IMR-90 (cell line): Measurements from ENCODE around the gene KLHL4. TPM values are rescaled to one million over a fixed set of nuclear protein-coding genes. Genes with fewer than 3 reads are reported as not detected.

Source experiments
- ATAC-seq: fragments of 200-7000 bp; cut with Tn5 transposase; 2 replicates; pipeline ENCODE4 v1.9.1; 2020; ENCODE audit warnings: low read depth, mild to moderate bottlenecking, moderate library complexity
- BruUV-seq: library from RNA; stranded (reverse); fragments of 400-500 nt; replicated peaks from 2 replicates; lab custom pipeline; 2021; lab: Mats Ljungman, UMichigan
- CTCF ChIA-PET: fragments of 300-600 bp; formaldehyde crosslinking; extraction: SDS; loops from one replicate; lab custom pipeline; 2021; ENCODE audit warnings: antibody characterized with exemption; lab: Yijun Ruan, JAX
- POLR2A ChIA-PET: fragments of 300-600 bp; sonication (Branson Sonifier 250); formaldehyde crosslinking; loops from one replicate; lab custom pipeline; 2022; ENCODE audit warnings: antibody characterized with exemption; ENCODE audit not compliant: unreplicated experiment; lab: Charles Lee
- DNase-seq: peaks from one replicate; pipeline ENCODE4 v3.0.0; 2013
- H2AFZ ChIP-seq: replicated peaks from 2 replicates; pipeline ENCODE3; 2013; ENCODE audit warnings: low read length, mild to moderate bottlenecking; ENCODE audit not compliant: poor library complexity
- H2AK5ac ChIP-seq: 2 replicates; pipeline ENCODE4 v1.6.1; 2013; ENCODE audit warnings: low read depth, low read length, inconsistent platforms
- H2AK9ac ChIP-seq: replicated peaks from 2 replicates; pipeline ENCODE3; 2013; ENCODE audit warnings: mild to moderate bottlenecking, low read depth, low read length, moderate library complexity; ENCODE audit not compliant: poor library complexity
- H2BK120ac ChIP-seq: 2 replicates; pipeline ENCODE4 v1.6.1; 2013; ENCODE audit warnings: low read depth, low read length, inconsistent platforms
- H2BK15ac ChIP-seq: 3 replicates; pipeline ENCODE4 v1.6.1; 2013; ENCODE audit warnings: low read depth, low read length, inconsistent platforms
- H2BK20ac ChIP-seq: 2 replicates; pipeline ENCODE4 v1.6.1; 2013; ENCODE audit warnings: low read depth, mild to moderate bottlenecking, inconsistent platforms, low read length, moderate library complexity
- H2BK5ac ChIP-seq: 2 replicates; pipeline ENCODE4 v1.6.1; 2013; ENCODE audit warnings: mild to moderate bottlenecking, low read depth, low read length, inconsistent platforms; ENCODE audit not compliant: poor library complexity, severe bottlenecking
- H3K14ac ChIP-seq: replicated peaks from 2 replicates; pipeline ENCODE4 v1.6.1; 2013; ENCODE audit warnings: low read depth, low read length, inconsistent platforms
- H3K18ac ChIP-seq: 2 replicates; pipeline ENCODE4 v1.6.1; 2013; ENCODE audit warnings: low read depth, low read length, control low read depth
- H3K23ac ChIP-seq: 2 replicates; pipeline ENCODE4 v1.6.1; 2013; ENCODE audit warnings: low read depth, low read length, inconsistent platforms
- H3K27ac ChIP-seq: 2 replicates; pipeline ENCODE4 v1.5.1; 2013; ENCODE audit warnings: mild to moderate bottlenecking, control low read depth, low read length; ENCODE audit not compliant: insufficient read depth
- H3K27me3 ChIP-seq: 2 replicates; pipeline ENCODE4 v1.6.1; 2013; ENCODE audit warnings: low read length; ENCODE audit not compliant: control insufficient read depth, insufficient read depth
- H3K36me3 ChIP-seq: 2 replicates; pipeline ENCODE4 v1.6.1; 2013; ENCODE audit warnings: low read length, mixed read lengths; ENCODE audit not compliant: control insufficient read depth, insufficient read depth
- H3K4ac ChIP-seq: 2 replicates; pipeline ENCODE4 v1.6.1; 2013; ENCODE audit warnings: low read depth, low read length, inconsistent platforms
- H3K4me1 ChIP-seq: 2 replicates; pipeline ENCODE4 v1.6.1; 2013; ENCODE audit warnings: low read length, mixed read lengths; ENCODE audit not compliant: control insufficient read depth, insufficient read depth
- H3K4me2 ChIP-seq: 2 replicates; pipeline ENCODE4 v1.6.1; 2013; ENCODE audit warnings: low read depth, mild to moderate bottlenecking, control low read depth, low read length, moderate library complexity
- H3K4me3 ChIP-seq: 2 replicates; pipeline ENCODE4 v1.5.1; 2013; ENCODE audit warnings: low read depth, mild to moderate bottlenecking, control low read depth, low read length, moderate library complexity; ENCODE audit not compliant: insufficient read depth
- H3K56ac ChIP-seq: 2 replicates; pipeline ENCODE4 v1.6.1; 2013; ENCODE audit warnings: low read length, inconsistent platforms; ENCODE audit not compliant: insufficient read depth; ENCODE audit errors: extremely low read depth
- H3K79me1 ChIP-seq, 2 experiments: 2 replicates each; pipeline ENCODE4 v1.6.1; 2013; ENCODE audit warnings: low read length in 2 of 2, inconsistent platforms in 1 of 2, low read depth in 1 of 2
- H3K9ac ChIP-seq: 2 replicates; pipeline ENCODE4 v1.6.1; 2013; ENCODE audit warnings: low read depth, low read length, control low read depth
- H3K9me1 ChIP-seq: 2 replicates; pipeline ENCODE4 v1.6.1; 2013; ENCODE audit warnings: low read length, inconsistent platforms; ENCODE audit not compliant: insufficient read depth
- H3K9me3 ChIP-seq: 2 replicates; pipeline ENCODE4 v1.6.1; 2013; ENCODE audit warnings: low read length; ENCODE audit not compliant: control insufficient read depth, insufficient read depth
- H4K20me1 ChIP-seq: 2 replicates; pipeline ENCODE4 v1.6.1; 2013; ENCODE audit warnings: low read length, inconsistent platforms; ENCODE audit not compliant: insufficient read depth
- H4K5ac ChIP-seq: 2 replicates; pipeline ENCODE4 v1.6.1; 2013; ENCODE audit warnings: mild to moderate bottlenecking, low read depth, low read length, control low read depth
- H4K8ac ChIP-seq, 2 experiments: 2 replicates each; pipeline ENCODE4 v1.6.1; 2013; ENCODE audit warnings: low read depth in 2 of 2, low read length in 2 of 2, control low read depth in 1 of 2, inconsistent platforms in 1 of 2
- H4K91ac ChIP-seq: 2 replicates; pipeline ENCODE4 v1.6.1; 2013; ENCODE audit warnings: low read depth, low read length, inconsistent platforms; ENCODE audit not compliant: insufficient read depth
- BHLHE40 ChIP-seq: fragments of 150-350 bp; IDR thresholded peaks from 2 replicates; pipeline ENCODE4 v1.6.1; 2016; ENCODE audit warnings: mild to moderate bottlenecking, low read depth, low read length
- CEBPB ChIP-seq: IDR thresholded peaks from 2 replicates; pipeline ENCODE4 v1.6.1; 2012; ENCODE audit warnings: low read depth, low read length, improper control_type of control experiment
- CHD1 ChIP-seq: IDR thresholded peaks from 2 replicates; pipeline ENCODE4 v1.6.1; 2012; ENCODE audit warnings: low read depth, low read length, improper control_type of control experiment
- ELK1 ChIP-seq: fragments of 150-350 bp; IDR thresholded peaks from 2 replicates; pipeline ENCODE4 v1.6.1; 2016; ENCODE audit warnings: low read depth, mild to moderate bottlenecking, low read length, moderate library complexity, borderline replicate concordance
- FOS ChIP-seq: fragments of 150-350 bp; IDR thresholded peaks from 2 replicates; pipeline ENCODE4 v1.6.1; 2016; ENCODE audit warnings: low read depth, low read length
- MAFK ChIP-seq: IDR thresholded peaks from 2 replicates; pipeline ENCODE4 v1.6.1; 2012; ENCODE audit warnings: low read depth, low read length, improper control_type of control experiment
- MAZ ChIP-seq: IDR thresholded peaks from 2 replicates; pipeline ENCODE4 v1.6.1; 2012; ENCODE audit warnings: low read depth, mild to moderate bottlenecking, low read length, improper control_type of control experiment, moderate library complexity, borderline replicate concordance
- MXI1 ChIP-seq: IDR thresholded peaks from 2 replicates; pipeline ENCODE4 v1.6.1; 2012; ENCODE audit warnings: low read depth, mild to moderate bottlenecking, low read length, moderate library complexity, borderline replicate concordance
- NFE2L2 ChIP-seq: fragments of 150-350 bp; IDR thresholded peaks from 2 replicates; pipeline ENCODE4 v1.6.1; 2016; ENCODE audit warnings: low read depth, mild to moderate bottlenecking, low read length
- POLR2A ChIP-seq: IDR thresholded peaks from 2 replicates; pipeline ENCODE4 v1.6.1; 2012; ENCODE audit warnings: mild to moderate bottlenecking, low read depth, low read length
- RAD21 ChIP-seq: IDR thresholded peaks from 2 replicates; pipeline ENCODE4 v1.6.1; 2012; ENCODE audit warnings: low read length, improper control_type of control experiment
- RCOR1 ChIP-seq: IDR thresholded peaks from 2 replicates; pipeline ENCODE4 v1.6.1; 2012; ENCODE audit warnings: mild to moderate bottlenecking, low read length, improper control_type of control experiment; ENCODE audit not compliant: insufficient replicate concordance
- RFX5 ChIP-seq: IDR thresholded peaks from 2 replicates; pipeline ENCODE4 v1.8.0; 2012; ENCODE audit warnings: low read depth, mild to moderate bottlenecking, low read length, moderate library complexity
- SMC3 ChIP-seq: fragments of 150-350 bp; IDR thresholded peaks from 2 replicates; pipeline ENCODE4 v1.6.1; 2016; ENCODE audit warnings: low read depth, mild to moderate bottlenecking, antibody characterized with exemption, low read length, moderate library complexity
- USF2 ChIP-seq: fragments of 150-350 bp; IDR thresholded peaks from 2 replicates; pipeline ENCODE4 v1.6.1; 2017; ENCODE audit warnings: mild to moderate bottlenecking, antibody characterized with exemption, low read length, low read depth
- WGBS, 2 experiments: methylation state at CpG; one replicate each; pipeline versions ENCODE4 v1.1.5 to v1.1.7; 2013; ENCODE audit warnings: missing lambda C conversion rate in 2 of 2; ENCODE audit not compliant: insufficient read length in 1 of 2; ENCODE audit errors: extremely low coverage in 2 of 2; 5-methylcytosine and 5-hydroxymethylcytosine counted together
- dilution Hi-C: fragments of 300-500 bp; cut with HindIII; formaldehyde crosslinking; loops from one replicate; pipeline ENCODE4 v1.14.3; 2018; ENCODE audit warnings: low sequenced_read_pairs; ENCODE audit not compliant: unreplicated experiment
- in situ Hi-C: fragments of 300-500 bp; cut with MboI; formaldehyde crosslinking; loops from 3 replicates; pipeline ENCODE4 v1.14.3; 2019; ENCODE audit warnings: low sequenced_read_pairs, inconsistent platforms, mixed read lengths
- intact Hi-C: fragments of 100-400 bp; cut with micrococcal nuclease; formaldehyde crosslinking; loops from 2 replicates; pipeline ENCODE4 v1.10.0; 2022
- polyA plus RNA-seq, 3 experiments: library from polyadenylated mRNA; depleted of rRNA; stranded (reverse); fragments of >200 nt; gene quantifications; 2 replicates each; pipeline ENCODE4 v1.2.3, GENCODE V29; 2012; ENCODE audit warnings: low replicate concordance in 1 of 3
- total RNA-seq: library from RNA; depleted of rRNA; stranded (reverse); fragments of >200 nt; gene quantifications from 2 replicates; pipeline ENCODE4 v1.2.3, GENCODE V29; 2012
- TF ChIP-seq, protein P1 (sequence below): conservative IDR thresholded peaks from 2 replicates; pipeline ENCODE4 v1.5.1; 2012; ENCODE audit warnings: mild to moderate bottlenecking, low read depth, low read length, improper control_type of control experiment

KLHL4 gene
- total and polyA plus RNA-seq, 2 of the 4 experiments (the other 2 are of a cell fraction) = 0.50 to 1.4 TPM

GRCh38 chrX:87580862-87581261 lies 63.3 kb downstream of the KLHL4 start:
- Histone ChIP-seq H4K20me1 (no peaks in the 10 kb centered on the region), H3K9ac (no peak overlapping the region), H3K9me1 (no peaks in the 10 kb centered on the region), H2BK15ac (no peak overlapping the region), H2BK120ac (no peak overlapping the region), H3K18ac (no peak overlapping the region), H3K23ac (no peak overlapping the region), H2AFZ (no peak overlapping the region), H4K8ac (no peak overlapping the region), H4K5ac (no peak overlapping the region), H3K56ac (no peak overlapping the region), H2AK9ac (no peak overlapping the region), H2BK20ac (no peak overlapping the region), H3K4me2 (no peak overlapping the region), H3K79me1 (no peaks in the 10 kb centered on the region), H3K4me1 (no peaks in the 10 kb centered on the region), H4K91ac (no peak overlapping the region), H2AK5ac (no peak overlapping the region), H3K4ac (no peak overlapping the region), H3K27ac (no peak overlapping the region), H3K27me3 (no peaks in the 10 kb centered on the region), H3K9me3 (no peaks in the 10 kb centered on the region; the same call in 1 of the 2 replicates), H2BK5ac (no peak overlapping the region), H3K36me3 (no peaks in the 10 kb centered on the region), H3K14ac (no peak overlapping the region), H3K4me3 (no peak overlapping the region)
- no peak for TF ChIP-seq MAZ
- TF ChIP-seq CEBPB = no peak
- TF ChIP-seq BHLHE40 = no peak
- TF ChIP-seq MXI1 = no peak
- no peak for TF ChIP-seq RFX5
- TF ChIP-seq CHD1 = no peak
- TF ChIP-seq POLR2A = no peak
- no peak for TF ChIP-seq RAD21
- TF ChIP-seq USF2 = no peak
- no peak for TF ChIP-seq RCOR1
- no peak for TF ChIP-seq MAFK
- TF ChIP-seq, protein P1, sequence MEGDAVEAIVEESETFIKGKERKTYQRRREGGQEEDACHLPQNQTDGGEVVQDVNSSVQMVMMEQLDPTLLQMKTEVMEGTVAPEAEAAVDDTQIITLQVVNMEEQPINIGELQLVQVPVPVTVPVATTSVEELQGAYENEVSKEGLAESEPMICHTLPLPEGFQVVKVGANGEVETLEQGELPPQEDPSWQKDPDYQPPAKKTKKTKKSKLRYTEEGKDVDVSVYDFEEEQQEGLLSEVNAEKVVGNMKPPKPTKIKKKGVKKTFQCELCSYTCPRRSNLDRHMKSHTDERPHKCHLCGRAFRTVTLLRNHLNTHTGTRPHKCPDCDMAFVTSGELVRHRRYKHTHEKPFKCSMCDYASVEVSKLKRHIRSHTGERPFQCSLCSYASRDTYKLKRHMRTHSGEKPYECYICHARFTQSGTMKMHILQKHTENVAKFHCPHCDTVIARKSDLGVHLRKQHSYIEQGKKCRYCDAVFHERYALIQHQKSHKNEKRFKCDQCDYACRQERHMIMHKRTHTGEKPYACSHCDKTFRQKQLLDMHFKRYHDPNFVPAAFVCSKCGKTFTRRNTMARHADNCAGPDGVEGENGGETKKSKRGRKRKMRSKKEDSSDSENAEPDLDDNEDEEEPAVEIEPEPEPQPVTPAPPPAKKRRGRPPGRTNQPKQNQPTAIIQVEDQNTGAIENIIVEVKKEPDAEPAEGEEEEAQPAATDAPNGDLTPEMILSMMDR = no peak
- TF ChIP-seq SMC3 = no peak
- TF ChIP-seq NFE2L2 = no peak
- no peak for TF ChIP-seq ELK1
- no peak for TF ChIP-seq FOS
- intact Hi-C loops (no loop called here), in situ Hi-C loops (no loop called here), dilution Hi-C loops (no loop called here)
- ChIA-PET POLR2A (no interaction called here), CTCF (interaction anchor here (0.5 kb wide), 1 partner anchor 1027 kb away, joined by 3 read pairs; no protein-coding TSS in a partner anchor)
- DNase-seq (no peak), ATAC-seq (no peak)
- no TSS peak for BruUV-seq
- 20% methylated on average over 1 of the region's 2 CpGs; no CpG with 5 or more reads in 1 of the 2 experiments for WGBS, 2 experiments
